AG09309 (cell line): ENCODE results near the gene C1QTNF1.

Experiments
- DNase-seq: peaks from one replicate; pipeline ENCODE4 v3.0.0-alpha.2; 2010; ENCODE audit warnings: low read depth
- H3K4me3 ChIP-seq: 2 replicates; pipeline ENCODE4 v1.5.1; 2011; ENCODE audit warnings: mild to moderate bottlenecking, low read depth, low read length, moderate library complexity; ENCODE audit not compliant: control insufficient read depth
- CTCF ChIP-seq: IDR thresholded peaks from 2 replicates; pipeline ENCODE4 v1.5.1; 2011; ENCODE audit warnings: mild to moderate bottlenecking, low read depth, low read length, inconsistent platforms; ENCODE audit not compliant: insufficient read depth, control insufficient read depth; ENCODE audit errors: missing control alignments

The C1QTNF1 gene

GRCh38 chr17:78988152-78988551, 35.8 kb upstream of the C1QTNF1 start:
- no peak overlapping the region for H3K4me3 ChIP-seq
- no peak for TF ChIP-seq CTCF
- no peak for DNase-seq

GRCh38 chr17:78990349-78991016, 33.5 kb upstream of the C1QTNF1 start:
- no peak overlapping the region for H3K4me3 ChIP-seq
- no peak for TF ChIP-seq CTCF
- no peak for DNase-seq

- DNase-seq = no peak
- no peak overlapping the region for H3K4me3 ChIP-seq
- TF ChIP-seq CTCF = no peak
Observed at GRCh38 chr17:78991017-78991738, 32.8 kb upstream of the C1QTNF1 start.

- TF ChIP-seq CTCF = no peak
- no peak overlapping the region for H3K4me3 ChIP-seq
- DNase-seq = no peak
Observed at GRCh38 chr17:78991906-78992532, 31.9 kb upstream of the C1QTNF1 start.

- no peak for TF ChIP-seq CTCF
- H3K4me3 ChIP-seq = no peak overlapping the region
- no peak for DNase-seq
Observed at GRCh38 chr17:78992542-78993212, 31.3 kb upstream of the C1QTNF1 start.

- no peak overlapping the region for H3K4me3 ChIP-seq
- DNase-seq = no peak
- peak; percentile 78 for TF ChIP-seq CTCF
Observed at GRCh38 chr17:78993241-78993956, 30.6 kb upstream of the C1QTNF1 start.
